Measurements from ENCODE around the gene EGFL6. TPM values are rescaled to one million over a fixed set of nuclear protein-coding genes. Genes with fewer than 3 reads are reported as not detected.
"Not testable (repeated sequence)": the region's sequence is repeated elsewhere in the genome, so short reads cannot be mapped to it uniquely, and the experiment has no call there.

EGFL6 gene
- total RNA-seq, 1 donor from 2014 or later, result not detected

GRCh38 chrX:13620207-13620606, 50.8 kb downstream of the EGFL6 start:
- DNase-seq, result no peak
- H3K36me3 Mint-ChIP-seq (ENCODE audit: low read depth), result no peaks in the 10 kb centered on the region
- no peak overlapping the region for H3K4me3 Mint-ChIP-seq
- POLR2A ChIA-PET, result no interaction called here
- intact Hi-C loops (cut with micrococcal nuclease), result no loop called here
- no peak overlapping the region for H3K27ac Mint-ChIP-seq
- CTCF ChIA-PET, result no interaction called here
- H3K9me3 Mint-ChIP-seq, result no peaks in the 10 kb centered on the region
- no peak for TF ChIP-seq CTCF (IDR thresholded peaks at IDR 0.05)
- no peak for ATAC-seq (ENCODE audit: low read depth)
- no peaks in the 10 kb centered on the region for H3K27me3 Mint-ChIP-seq
- H3K4me1 Mint-ChIP-seq, result no peaks in the 10 kb centered on the region

- DNase-seq (no peak), ATAC-seq (ENCODE audit: low read depth) (no peak)
- intact Hi-C loops (cut with micrococcal nuclease), result no loop called here
- no peaks in the 10 kb centered on the region for H3K36me3 Mint-ChIP-seq (ENCODE audit: low read depth)
- H3K27ac Mint-ChIP-seq, result no peak overlapping the region
- H3K4me1 Mint-ChIP-seq, result no peaks in the 10 kb centered on the region
- CTCF ChIA-PET, result no interaction called here
- H3K27me3 Mint-ChIP-seq, result no peaks in the 10 kb centered on the region
- H3K4me3 Mint-ChIP-seq, result no peak overlapping the region
- no peak for TF ChIP-seq CTCF (IDR thresholded peaks at IDR 0.05)
- POLR2A ChIA-PET, result no interaction called here
- no peaks in the 10 kb centered on the region for H3K9me3 Mint-ChIP-seq
These were observed 53.1 kb downstream of the EGFL6 start for GRCh38 chrX:13622401-13622964.

- POLR2A ChIA-PET, result no interaction called here
- no peaks in the 10 kb centered on the region for H3K9me3 Mint-ChIP-seq
- H3K27ac Mint-ChIP-seq, result no peak overlapping the region
- intact Hi-C loops (cut with micrococcal nuclease), result no loop called here
- DNase-seq (no peak), ATAC-seq (ENCODE audit: low read depth) (no peak)
- CTCF ChIA-PET, result no interaction called here
- no peak overlapping the region for H3K4me3 Mint-ChIP-seq
- H3K4me1 Mint-ChIP-seq, result no peaks in the 10 kb centered on the region
- no peaks in the 10 kb centered on the region for H3K36me3 Mint-ChIP-seq (ENCODE audit: low read depth)
- TF ChIP-seq CTCF (IDR thresholded peaks at IDR 0.05), result no peak
- no peaks in the 10 kb centered on the region for H3K27me3 Mint-ChIP-seq
These were observed 57.9 kb downstream of the EGFL6 start for GRCh38 chrX:13627306-13627705.

- peaks cover 12% of the 10 kb centered on the region for H3K9me3 Mint-ChIP-seq
- CTCF ChIA-PET; H3K36me3 Mint-ChIP-seq (ENCODE audit: low read depth); H3K4me1 Mint-ChIP-seq; DNase-seq; H3K4me3 Mint-ChIP-seq; H3K27me3 Mint-ChIP-seq; intact Hi-C loops (cut with micrococcal nuclease); H3K27ac Mint-ChIP-seq; ATAC-seq (ENCODE audit: low read depth); POLR2A ChIA-PET: not testable (repeated sequence)
These were observed 67.8 kb downstream of the EGFL6 start for GRCh38 chrX:13637224-13637623.

- no peak for DNase-seq
- no peak overlapping the region for H3K4me3 Mint-ChIP-seq
- no peak for TF ChIP-seq CTCF (IDR thresholded peaks at IDR 0.05)
- ChIA-PET POLR2A (no interaction called here), CTCF (no interaction called here)
- H3K9me3 Mint-ChIP-seq, result peaks cover 12% of the 10 kb centered on the region
- H3K27ac Mint-ChIP-seq, result no peak overlapping the region
- no peaks in the 10 kb centered on the region for H3K36me3 Mint-ChIP-seq (ENCODE audit: low read depth)
- intact Hi-C loops (cut with micrococcal nuclease), result no loop called here
- H3K4me1 Mint-ChIP-seq, result no peaks in the 10 kb centered on the region
- H3K27me3 Mint-ChIP-seq, result peaks cover 8% of the 10 kb centered on the region
- no peak for ATAC-seq (ENCODE audit: low read depth)
These were observed 68.6 kb downstream of the EGFL6 start for GRCh38 chrX:13638021-13638420.

- no peak for DNase-seq
- no peaks in the 10 kb centered on the region for H3K4me1 Mint-ChIP-seq
- no peak overlapping the region for H3K27ac Mint-ChIP-seq
- H3K9me3 Mint-ChIP-seq, result peaks cover 12% of the 10 kb centered on the region
- no peaks in the 10 kb centered on the region for H3K36me3 Mint-ChIP-seq (ENCODE audit: low read depth)
- TF ChIP-seq CTCF (IDR thresholded peaks at IDR 0.05), result no peak
- ChIA-PET CTCF (no interaction called here), POLR2A (no interaction called here)
- no peak for ATAC-seq (ENCODE audit: low read depth)
- no peak overlapping the region for H3K4me3 Mint-ChIP-seq
- peaks cover 8% of the 10 kb centered on the region for H3K27me3 Mint-ChIP-seq
- intact Hi-C loops (cut with micrococcal nuclease), result no loop called here
These were observed 69.4 kb downstream of the EGFL6 start for GRCh38 chrX:13638826-13639225.

GRCh38 chrX:13641684-13642083, 72.3 kb downstream of the EGFL6 start:
- H3K27me3 Mint-ChIP-seq; CTCF ChIA-PET; H3K9me3 Mint-ChIP-seq; ATAC-seq (ENCODE audit: low read depth); H3K4me1 Mint-ChIP-seq; H3K4me3 Mint-ChIP-seq; H3K36me3 Mint-ChIP-seq (ENCODE audit: low read depth); POLR2A ChIA-PET; DNase-seq; H3K27ac Mint-ChIP-seq: not testable (repeated sequence)
- intact Hi-C loops (cut with micrococcal nuclease), result loop anchor here (10.0 kb wide), 1 partner anchor 827 kb away; no protein-coding TSS in a partner anchor

Data from activated B cell treated with CpG ODN at 0.5 μM for 24 hours (primary cell).